CD4-positive, alpha-beta T cell treated with Interleukin-4 for 1 hour (primary cell): ENCODE measurements around the gene IL17C.

Source experiments
- DNase-seq, 2 donors: peaks; one replicate each; pipeline ENCODE4 v3.0.0-alpha.2; 2020 to 2022

IL17C gene

GRCh38 chr16:88686439-88687253 lies 48.3 kb downstream of the IL17C start, which contains the start of gene SNAI3:
Gene SNAI3 (minus strand): TSS chr16:88686507. CDS start chr16:88686406, 101 bp downstream.
- peak; percentile 81 to 86 for DNase-seq

GRCh38 chr16:88687254-88687576 lies 48.8 kb downstream of the IL17C start:
- no peak for DNase-seq

- DNase-seq = no peak
Measured at GRCh38 chr16:88687676-88688012, 49.3 kb downstream of the IL17C start.

- DNase-seq = no peak
Measured at GRCh38 chr16:88688013-88688778, 49.8 kb downstream of the IL17C start.
